Measurements from ENCODE around the gene APMAP.

DNA sequence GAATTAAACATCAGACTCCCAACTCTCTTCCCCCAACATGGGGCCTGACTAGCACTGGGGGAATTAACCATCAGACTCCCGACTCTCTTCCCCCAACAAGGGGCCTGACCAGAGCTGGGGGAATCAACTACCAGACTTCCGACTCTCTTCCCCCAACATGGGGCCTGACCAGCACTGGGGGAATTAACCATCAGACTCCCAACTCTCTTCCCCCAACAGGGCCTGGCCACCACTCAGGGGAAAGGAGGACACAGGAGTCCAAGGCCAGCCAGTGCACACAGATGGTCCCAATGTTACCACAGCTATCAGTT, 30.4 kb downstream of the APMAP start:
- TF ChIP-seq, protein P1, sequence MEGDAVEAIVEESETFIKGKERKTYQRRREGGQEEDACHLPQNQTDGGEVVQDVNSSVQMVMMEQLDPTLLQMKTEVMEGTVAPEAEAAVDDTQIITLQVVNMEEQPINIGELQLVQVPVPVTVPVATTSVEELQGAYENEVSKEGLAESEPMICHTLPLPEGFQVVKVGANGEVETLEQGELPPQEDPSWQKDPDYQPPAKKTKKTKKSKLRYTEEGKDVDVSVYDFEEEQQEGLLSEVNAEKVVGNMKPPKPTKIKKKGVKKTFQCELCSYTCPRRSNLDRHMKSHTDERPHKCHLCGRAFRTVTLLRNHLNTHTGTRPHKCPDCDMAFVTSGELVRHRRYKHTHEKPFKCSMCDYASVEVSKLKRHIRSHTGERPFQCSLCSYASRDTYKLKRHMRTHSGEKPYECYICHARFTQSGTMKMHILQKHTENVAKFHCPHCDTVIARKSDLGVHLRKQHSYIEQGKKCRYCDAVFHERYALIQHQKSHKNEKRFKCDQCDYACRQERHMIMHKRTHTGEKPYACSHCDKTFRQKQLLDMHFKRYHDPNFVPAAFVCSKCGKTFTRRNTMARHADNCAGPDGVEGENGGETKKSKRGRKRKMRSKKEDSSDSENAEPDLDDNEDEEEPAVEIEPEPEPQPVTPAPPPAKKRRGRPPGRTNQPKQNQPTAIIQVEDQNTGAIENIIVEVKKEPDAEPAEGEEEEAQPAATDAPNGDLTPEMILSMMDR (IDR thresholded peaks at IDR 0.05 in 2 of 3, conservative IDR thresholded peaks at IDR 0.05 in 1 of 3; ENCODE audit: insufficient read depth in 2 of 3, low read depth in 1 of 3, low read length in 3 of 3), result no peak
- TF ChIP-seq ZFP30 (CRISPR knock-in tag; IDR thresholded peaks at IDR 0.05; ENCODE audit: borderline replicate concordance), result no peak
- no peak for TF ChIP-seq CAMTA2 (CRISPR knock-in tag; conservative IDR thresholded peaks at IDR 0.05)
- TF ChIP-seq RFX7 (CRISPR knock-in tag; IDR thresholded peaks at IDR 0.05), result no peak
- no peak for TF ChIP-seq NFIC (IDR thresholded peaks at IDR 0.05)
- no peak for TF ChIP-seq FOXM1 (IDR thresholded peaks at IDR 0.05; ENCODE audit: low read depth)
- TF ChIP-seq FOXM1 (CRISPR knock-in tag; IDR thresholded peaks at IDR 0.05; ENCODE audit: low read depth), result no peak
- no peak for TF ChIP-seq CBFA2T3 (IDR thresholded peaks at IDR 0.05)
- TF ChIP-seq, protein P2, sequence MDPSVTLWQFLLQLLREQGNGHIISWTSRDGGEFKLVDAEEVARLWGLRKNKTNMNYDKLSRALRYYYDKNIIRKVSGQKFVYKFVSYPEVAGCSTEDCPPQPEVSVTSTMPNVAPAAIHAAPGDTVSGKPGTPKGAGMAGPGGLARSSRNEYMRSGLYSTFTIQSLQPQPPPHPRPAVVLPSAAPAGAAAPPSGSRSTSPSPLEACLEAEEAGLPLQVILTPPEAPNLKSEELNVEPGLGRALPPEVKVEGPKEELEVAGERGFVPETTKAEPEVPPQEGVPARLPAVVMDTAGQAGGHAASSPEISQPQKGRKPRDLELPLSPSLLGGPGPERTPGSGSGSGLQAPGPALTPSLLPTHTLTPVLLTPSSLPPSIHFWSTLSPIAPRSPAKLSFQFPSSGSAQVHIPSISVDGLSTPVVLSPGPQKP (CRISPR knock-in tag; IDR thresholded peaks at IDR 0.05), result no peak
- TF ChIP-seq IRF2 (CRISPR knock-in tag; IDR thresholded peaks at IDR 0.05), result no peak
- TF ChIP-seq, protein P3, sequence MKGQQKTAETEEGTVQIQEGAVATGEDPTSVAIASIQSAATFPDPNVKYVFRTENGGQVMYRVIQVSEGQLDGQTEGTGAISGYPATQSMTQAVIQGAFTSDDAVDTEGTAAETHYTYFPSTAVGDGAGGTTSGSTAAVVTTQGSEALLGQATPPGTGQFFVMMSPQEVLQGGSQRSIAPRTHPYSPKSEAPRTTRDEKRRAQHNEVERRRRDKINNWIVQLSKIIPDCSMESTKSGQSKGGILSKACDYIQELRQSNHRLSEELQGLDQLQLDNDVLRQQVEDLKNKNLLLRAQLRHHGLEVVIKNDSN (CRISPR knock-in tag; IDR thresholded peaks at IDR 0.05), result no peak
- TF ChIP-seq NR4A1 (CRISPR knock-in tag; IDR thresholded peaks at IDR 0.05), result no peak
- TF ChIP-seq NR4A1 (tag; IDR thresholded peaks at IDR 0.05), result no peak
- TF ChIP-seq, protein P4, sequence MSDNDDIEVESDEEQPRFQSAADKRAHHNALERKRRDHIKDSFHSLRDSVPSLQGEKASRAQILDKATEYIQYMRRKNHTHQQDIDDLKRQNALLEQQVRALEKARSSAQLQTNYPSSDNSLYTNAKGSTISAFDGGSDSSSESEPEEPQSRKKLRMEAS (CRISPR knock-in tag; IDR thresholded peaks at IDR 0.05), result no peak

Data from K562 (cell line).